DLD1 (cell line): ENCODE results near the gene TMTC2.
"Not testable (repeated sequence)": the region's sequence is repeated elsewhere in the genome, so short reads cannot be mapped to it uniquely, and the experiment has no call there.

Experiments used
- in situ Hi-C: cut with HindIII; loops from 2 replicates; pipeline ENCODE4 v1.10.0; 2017; ENCODE audit warnings: low sequenced_read_pairs

The TMTC2 gene

DNA sequence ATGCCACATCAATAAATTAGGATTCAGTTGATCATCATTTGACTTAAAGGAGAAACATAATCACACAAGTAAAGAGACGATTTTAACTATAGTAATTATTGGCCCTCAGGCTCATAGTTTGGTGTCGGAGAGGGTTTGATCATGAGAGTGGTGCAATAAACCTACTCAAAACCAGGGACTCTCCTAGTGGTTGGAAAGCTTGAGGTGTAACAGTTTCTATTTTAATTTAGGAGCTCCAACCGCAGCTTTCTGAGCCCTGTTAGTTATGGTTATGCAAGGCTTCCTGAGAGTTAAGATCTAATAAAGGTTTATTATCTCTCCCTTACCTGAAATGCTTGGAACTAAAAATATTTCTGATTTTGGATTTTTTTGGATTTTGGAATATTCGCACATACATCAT lies 36.4 kb downstream of the TMTC2 start:
- in situ Hi-C loops, result no loop called here

DNA sequence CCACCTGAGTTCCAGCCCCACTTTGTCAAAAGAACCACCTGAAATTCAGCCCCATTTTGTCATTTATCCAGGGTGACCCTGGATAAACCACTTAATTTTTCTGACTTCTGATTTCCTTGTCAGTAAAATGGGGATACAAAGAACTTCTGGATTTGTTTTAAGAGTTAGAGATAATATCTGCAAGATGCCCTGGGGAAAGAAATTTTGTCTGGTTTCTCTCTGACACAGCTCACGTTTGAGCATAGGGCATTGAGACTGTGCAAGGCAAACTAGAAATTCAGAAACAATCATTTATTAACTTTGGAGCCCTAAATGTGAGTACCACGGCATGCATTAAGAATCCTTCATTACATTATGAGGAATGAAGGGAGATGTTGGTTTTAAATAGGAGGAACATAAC lies 37.2 kb downstream of the TMTC2 start:
- in situ Hi-C loops, result no loop called here

- in situ Hi-C loops, result no loop called here
These were observed 39.0 kb downstream of the TMTC2 start for GRCh38 chr12:82725741-82726140.

DNA sequence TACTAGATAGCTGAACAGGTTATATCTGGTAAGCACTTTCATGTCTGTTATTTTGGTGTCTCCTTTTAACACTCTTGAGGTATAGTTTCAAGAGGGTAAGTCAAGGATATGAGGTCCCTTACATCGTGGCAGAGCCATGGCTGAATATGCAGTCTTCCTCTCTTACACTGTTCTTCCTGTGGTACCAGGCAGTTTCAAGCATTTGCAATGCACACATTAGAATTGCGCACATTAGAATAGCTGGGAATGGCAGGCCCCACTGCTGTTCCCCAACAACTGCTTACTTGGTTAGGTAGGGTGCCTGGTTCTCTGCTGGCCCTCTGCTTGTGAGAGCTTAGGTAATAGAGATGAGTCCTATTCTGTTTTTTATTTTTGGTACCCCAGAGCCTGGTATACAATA lies 41.2 kb downstream of the TMTC2 start:
- in situ Hi-C loops, result no loop called here

GRCh38 chr12:82728710-82729109 lies 42.0 kb downstream of the TMTC2 start:
- in situ Hi-C loops, result no loop called here

GRCh38 chr12:82730953-82731459 lies 44.3 kb downstream of the TMTC2 start:
- in situ Hi-C loops, result no loop called here

- in situ Hi-C loops, result no loop called here
These were observed 53.7 kb downstream of the TMTC2 start for GRCh38 chr12:82740129-82741000.

DNA sequence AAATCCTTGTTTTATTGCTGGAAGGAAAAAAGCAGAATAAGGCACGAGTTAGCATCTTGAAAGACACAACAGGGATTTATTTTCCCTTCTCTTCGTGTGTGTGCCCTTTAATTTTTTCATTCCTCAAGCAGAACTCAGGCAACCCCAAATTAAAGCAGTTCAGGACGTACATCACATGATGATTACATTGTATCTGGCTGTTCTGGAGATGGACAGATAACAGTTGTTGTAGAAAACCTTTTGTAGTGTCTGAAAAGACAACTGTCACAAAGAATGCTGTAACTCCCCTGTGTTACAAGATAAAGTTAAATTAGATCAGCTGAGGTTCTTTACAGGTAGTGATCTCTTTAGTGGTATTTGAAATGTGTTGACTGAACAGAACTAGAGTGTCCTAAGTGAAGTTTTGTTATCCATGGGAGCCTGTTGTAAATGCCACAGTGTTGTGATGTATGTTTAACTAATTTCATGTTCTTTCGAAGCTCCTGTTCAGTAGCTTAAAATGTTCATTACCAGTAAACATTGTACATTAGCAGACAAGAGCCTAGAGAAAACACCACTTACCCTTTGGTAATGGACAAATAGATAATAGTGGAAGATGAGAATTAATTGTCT lies 58.5 kb downstream of the TMTC2 start:
- in situ Hi-C loops, result no loop called here

DNA sequence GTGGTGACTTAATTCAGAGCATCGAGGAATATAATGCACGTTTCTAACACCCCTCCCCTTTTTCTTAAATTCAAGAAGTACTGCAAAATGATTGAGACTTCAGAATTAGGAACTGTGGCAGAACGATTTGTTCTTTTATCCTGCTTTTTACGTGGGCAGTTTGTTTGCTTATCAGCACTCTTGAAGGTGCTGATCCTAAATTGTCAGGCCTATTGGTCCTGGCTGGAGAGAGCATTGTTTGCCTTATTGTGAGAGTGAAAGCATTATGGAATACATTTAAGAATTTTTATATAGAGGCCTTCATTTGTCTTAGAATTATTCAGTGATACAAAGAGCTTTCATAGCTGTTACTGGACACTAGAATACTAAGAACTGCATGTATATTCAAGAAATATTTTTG lies 59.1 kb downstream of the TMTC2 start:
- in situ Hi-C loops, result no loop called here

- in situ Hi-C loops, result no loop called here
These were observed 60.0 kb downstream of the TMTC2 start for GRCh38 chr12:82746668-82747067.

DNA sequence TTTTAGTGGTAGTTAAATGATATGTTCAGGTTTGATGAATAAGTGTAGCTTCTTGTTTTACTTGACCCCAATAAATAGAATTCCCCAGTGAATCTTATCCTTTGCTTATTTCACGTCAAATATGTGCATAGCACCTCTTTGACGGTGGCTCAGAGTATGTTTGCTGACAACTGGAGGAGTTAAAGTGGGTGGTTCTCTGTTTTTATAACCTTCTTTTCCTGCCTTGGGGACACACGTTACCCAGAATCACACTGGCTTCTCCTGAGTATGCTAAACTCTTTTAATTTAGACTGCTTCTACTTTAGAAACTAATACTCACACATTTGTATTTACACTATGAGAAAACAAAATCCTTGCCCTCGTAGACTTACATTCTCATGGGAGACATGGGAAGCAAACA lies 62.3 kb downstream of the TMTC2 start:
- in situ Hi-C loops, result no loop called here

DNA sequence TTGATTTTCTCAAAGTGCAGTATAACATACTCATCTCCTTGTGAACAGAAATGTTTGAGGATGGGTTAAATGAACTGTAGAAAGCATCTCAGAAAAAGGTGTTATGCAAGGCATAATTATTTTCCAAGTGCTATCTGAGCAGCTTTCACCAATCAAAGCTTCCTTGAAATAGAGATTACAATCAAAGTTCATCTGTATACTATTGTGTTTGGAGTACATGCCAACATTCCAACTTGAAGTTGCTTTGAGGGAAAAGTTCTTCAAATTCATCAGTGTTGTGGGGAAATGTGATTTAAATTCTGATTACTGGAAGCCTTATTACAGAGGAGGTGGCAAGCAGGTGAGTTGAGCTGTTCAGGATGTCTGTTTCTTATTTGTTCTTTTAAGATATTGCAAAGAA lies 68.2 kb downstream of the TMTC2 start:
- in situ Hi-C loops, result no loop called here

DNA sequence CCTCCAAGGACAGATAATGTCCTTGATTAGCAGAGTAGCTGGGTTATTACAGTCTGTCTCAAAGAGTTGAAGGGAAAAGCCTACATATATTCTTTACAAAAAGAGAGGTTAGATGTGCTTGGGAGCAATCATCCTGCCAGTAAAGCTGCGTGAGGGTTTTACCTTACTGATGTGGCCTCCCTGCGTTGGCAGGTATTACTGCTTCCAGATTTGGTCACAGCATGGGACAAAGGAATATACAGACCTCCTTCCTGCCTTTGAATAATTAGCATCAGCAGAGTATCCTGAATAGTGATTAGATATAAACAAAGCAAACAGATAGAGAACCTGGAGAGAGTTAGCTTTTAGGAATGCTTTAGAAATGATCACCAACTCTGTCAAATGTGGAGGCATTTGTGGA lies 69.6 kb downstream of the TMTC2 start:
- in situ Hi-C loops, result no loop called here

GRCh38 chr12:82757059-82757458 lies 70.4 kb downstream of the TMTC2 start:
- in situ Hi-C loops, result no loop called here

GRCh38 chr12:82757656-82758055 lies 71.0 kb downstream of the TMTC2 start:
- in situ Hi-C loops, result no loop called here

DNA sequence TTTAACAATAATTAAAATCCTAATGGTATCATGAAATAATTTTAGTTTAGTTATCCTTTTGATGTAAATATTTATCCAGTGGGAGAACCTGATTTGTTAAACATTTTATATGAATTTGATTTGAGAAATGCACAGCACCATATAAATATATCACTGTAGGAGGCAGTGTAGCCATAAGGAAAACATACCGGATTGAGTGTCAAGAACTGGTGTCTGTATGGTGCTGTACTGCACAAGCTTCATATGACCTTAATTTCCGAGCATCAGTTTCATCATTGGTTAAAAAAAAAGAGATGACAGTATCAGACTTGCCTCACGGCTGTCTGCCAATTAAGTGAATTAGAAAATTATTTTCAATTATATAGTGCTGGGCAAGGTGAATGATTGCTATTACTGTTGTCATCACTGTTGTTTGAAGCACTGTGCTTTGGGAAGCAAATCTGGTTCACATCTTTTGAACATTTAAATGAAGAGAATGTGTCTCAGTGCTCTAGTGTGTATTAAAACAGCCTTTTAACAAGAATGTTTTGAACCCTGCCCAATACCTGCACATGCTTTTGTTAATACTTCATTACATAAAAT lies 72.1 kb downstream of the TMTC2 start:
- in situ Hi-C loops, result no loop called here

GRCh38 chr12:82760423-82760822 lies 73.7 kb downstream of the TMTC2 start:
- in situ Hi-C loops, result no loop called here

GRCh38 chr12:82765206-82765605 lies 78.5 kb downstream of the TMTC2 start:
- in situ Hi-C loops, result not testable (repeated sequence)

- in situ Hi-C loops, result no loop called here
These were observed 79.4 kb downstream of the TMTC2 start for GRCh38 chr12:82765971-82766705.

GRCh38 chr12:82774666-82775065 lies 88.0 kb downstream of the TMTC2 start:
- in situ Hi-C loops, result no loop called here

- in situ Hi-C loops, result no loop called here
These were observed 93.8 kb downstream of the TMTC2 start for GRCh38 chr12:82780517-82780916.
